GM19035 (cell line): ENCODE measurements around the gene MAP2K2.
"Not testable (repeated sequence)": the region's sequence is repeated elsewhere in the genome, so short reads cannot be mapped to it uniquely, and the experiment has no call there.

ENCODE experiments used
- ATAC-seq: cut with Tn5 transposase; IDR thresholded peaks from one replicate; pipeline ENCODE4 v1.9.1; 2021; ENCODE audit not compliant: unreplicated experiment

Gene MAP2K2

DNA sequence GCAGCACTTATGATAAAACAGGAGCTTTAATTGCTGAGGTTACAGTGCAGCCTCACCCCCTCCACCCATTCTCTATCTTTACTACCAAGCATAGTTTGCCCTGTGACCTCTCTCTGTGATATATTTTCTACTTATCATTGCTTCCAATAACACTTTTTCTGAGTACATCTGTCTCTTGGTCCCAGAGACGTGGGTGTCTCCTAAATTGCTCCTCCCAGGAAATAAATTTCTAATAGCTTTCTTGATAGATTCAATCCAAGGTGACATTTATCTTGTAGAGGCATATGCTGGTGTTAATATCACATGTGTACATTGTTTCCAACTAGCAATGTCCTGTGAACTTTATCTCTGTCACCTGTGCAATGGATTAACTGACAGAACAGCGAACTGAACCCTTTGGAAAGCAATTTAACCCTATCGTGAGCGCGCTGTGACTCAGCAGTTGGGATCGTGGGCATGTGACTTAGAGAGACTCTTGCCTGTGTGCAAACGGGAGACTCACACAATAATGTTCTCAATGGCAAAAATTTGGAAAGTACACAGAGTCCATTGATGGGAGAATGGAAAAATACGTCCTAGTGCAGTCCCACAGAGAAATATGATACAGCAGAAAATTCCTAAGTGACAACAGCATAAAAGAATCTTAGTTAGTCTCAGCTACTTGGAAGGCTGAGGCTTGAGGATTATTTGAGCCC is 7.0 kb upstream of the MAP2K2 start:
- ATAC-seq: no peak

DNA sequence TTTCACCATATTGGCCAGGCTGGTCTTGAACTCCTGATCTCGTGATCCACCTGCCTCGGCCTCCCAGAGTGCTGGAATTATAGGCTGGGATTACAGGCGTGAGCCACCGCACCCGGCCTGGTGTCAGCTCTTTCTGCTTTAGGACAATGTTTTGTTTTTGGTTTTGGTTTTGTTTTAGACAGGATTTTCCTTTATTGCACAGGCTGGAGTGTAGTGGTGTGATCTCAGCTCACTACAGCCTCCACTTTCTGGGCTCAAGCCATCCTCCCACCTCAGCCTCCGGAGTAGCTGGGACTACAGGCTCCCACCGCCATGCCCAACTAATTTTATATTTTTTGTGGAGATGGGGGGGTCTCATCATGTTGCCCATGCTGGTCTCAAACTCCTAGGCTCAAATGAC is 5.1 kb upstream of the MAP2K2 start:
- not testable (repeated sequence) for ATAC-seq

DNA sequence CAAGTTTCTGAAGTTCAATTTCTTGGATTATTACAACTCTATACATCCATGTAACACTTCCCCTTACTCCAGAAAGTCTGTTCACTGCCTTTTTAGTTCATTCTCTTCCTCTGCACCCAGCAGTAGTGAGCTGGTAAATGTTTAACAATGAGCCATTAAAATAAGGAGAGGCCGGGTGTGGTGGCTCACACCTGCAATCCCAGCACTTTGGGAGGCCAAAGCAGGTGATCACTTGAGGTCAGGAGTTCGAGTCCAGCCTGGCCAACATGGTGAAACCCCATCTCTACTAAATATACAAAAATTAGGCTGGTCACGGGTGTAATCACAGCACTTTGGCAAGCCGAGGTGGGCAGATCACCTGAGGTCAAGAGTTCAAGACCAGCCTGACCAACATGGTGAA is 3.4 kb upstream of the MAP2K2 start:
- ATAC-seq: not testable (repeated sequence)

DNA sequence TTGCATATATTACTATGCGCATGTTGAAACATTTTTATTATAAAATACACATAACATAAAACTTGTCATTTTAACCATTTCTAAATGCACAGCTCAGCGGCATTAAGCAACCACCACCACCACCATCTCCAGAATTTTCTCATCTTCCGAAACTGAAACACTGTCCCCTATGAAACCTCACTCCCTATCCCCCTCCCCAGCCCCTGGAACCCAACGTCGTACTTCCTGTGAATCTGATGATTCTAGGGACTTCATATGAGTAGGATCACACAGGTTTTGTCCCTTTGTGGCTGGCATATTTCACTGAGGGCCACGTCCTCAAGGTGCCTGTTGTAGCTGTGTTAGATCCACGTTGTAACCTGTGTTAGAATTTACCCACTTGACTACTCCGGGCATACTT is 716 bp upstream of the MAP2K2 start:
- no peak for ATAC-seq

DNA sequence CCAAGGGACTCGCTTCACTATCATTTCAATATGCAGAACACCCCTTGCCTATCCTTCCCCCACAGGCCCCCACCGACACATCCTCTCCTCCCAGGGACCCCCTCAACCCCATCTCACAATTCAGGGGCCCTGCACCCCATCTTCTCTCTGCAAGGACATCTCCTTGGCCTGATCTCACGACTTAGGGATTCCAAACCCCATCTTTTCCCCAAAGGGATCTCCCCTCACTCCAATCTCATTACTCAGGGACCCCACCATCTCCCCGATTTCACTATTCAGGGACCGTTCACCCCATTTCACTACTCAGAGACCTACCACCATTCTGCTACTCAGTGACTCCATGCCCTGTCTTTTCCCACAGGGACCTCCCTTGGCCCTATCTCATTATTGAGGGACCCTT is 1.4 kb downstream of the MAP2K2 start:
- no peak for ATAC-seq

DNA sequence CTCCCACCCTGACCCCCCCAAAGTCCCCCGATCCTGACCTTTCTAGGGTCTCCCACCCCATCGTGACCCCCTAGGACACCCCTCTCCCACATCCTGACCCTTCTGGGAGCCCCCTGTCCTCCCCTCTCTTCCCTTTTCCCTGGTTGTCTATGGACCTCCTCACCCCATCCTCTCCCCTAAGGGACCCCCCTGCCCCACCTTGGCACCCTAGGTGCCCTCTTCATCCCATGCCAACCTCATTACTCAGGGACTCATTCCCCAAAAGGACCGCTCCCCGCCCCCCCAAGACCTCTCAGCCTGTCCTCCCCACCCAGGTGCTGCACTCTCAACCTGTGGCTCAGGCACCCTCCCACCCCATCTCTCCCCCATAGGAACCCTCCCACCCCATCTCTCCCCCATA is 2.1 kb downstream of the MAP2K2 start:
- no peak for ATAC-seq

DNA sequence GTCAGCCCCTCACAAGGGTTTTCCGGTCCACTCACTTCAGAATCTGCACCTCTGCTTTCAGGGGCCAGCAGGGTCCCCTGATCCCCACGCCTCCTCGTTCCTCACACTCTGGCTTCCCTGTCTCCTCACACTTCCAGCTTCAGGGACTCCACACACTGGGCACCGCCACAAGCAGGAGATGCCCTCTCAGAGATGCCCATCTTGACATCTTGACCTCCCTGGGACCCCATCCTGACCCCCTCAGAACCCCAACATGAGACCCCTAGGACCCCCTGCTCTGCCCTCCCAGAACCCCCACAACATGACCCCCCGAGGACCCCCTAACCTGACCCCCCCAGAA is 2.7 kb downstream of the MAP2K2 start:
- no peak for ATAC-seq

DNA sequence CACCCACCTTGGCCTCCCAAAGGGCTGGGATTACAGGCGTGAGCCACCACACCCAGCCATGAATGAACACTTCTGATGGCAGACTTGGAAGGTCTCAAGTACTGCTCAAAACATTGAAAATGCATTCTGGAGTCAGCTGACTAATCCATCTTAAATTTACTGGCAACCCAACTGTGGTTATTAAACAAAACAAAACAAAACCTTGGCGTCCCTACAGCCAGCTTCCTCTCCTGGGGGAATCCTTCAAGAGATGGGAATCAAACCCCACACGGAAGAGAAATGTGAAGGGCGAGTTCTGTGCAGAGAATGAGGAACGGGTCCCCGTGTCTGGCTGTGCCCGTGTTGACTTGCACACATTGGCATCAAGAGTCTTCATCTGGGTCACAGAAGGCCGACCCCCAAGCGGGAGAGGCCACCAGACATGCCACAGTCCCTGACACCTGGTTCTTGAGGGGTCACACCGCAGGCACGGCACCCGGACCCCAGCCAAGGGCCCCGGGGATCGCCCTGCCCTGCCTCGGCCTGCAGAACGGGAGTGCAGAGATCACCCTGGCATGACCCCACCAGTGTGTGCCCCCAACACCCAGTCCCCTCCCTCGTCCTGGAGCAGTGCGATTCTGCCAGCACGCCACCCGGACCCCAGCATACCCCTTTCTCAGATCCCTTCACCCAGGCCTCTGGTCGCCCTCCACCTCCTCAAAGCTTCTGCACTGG is 3.2 kb downstream of the MAP2K2 start:
- no peak for ATAC-seq

DNA sequence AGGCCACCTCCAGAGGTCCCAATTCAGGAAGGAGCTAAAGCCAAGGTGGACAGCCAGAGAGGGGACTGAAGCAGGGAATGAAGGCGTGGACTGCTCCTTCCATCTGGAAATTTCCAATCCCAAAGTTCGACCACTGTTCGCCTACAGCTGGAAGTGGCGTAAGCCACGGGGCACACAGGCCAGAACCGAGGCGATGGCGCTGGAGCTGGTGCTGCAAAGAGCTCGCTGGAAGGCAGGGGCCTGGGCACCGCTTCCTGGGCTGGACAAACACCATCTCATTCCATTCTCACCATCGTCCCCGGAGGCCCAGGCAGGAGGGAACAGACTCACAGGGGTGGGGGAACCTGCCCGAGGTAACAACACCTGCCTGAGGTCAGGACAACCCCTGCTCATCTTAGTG is 4.2 kb downstream of the MAP2K2 start:
- no peak for ATAC-seq

DNA sequence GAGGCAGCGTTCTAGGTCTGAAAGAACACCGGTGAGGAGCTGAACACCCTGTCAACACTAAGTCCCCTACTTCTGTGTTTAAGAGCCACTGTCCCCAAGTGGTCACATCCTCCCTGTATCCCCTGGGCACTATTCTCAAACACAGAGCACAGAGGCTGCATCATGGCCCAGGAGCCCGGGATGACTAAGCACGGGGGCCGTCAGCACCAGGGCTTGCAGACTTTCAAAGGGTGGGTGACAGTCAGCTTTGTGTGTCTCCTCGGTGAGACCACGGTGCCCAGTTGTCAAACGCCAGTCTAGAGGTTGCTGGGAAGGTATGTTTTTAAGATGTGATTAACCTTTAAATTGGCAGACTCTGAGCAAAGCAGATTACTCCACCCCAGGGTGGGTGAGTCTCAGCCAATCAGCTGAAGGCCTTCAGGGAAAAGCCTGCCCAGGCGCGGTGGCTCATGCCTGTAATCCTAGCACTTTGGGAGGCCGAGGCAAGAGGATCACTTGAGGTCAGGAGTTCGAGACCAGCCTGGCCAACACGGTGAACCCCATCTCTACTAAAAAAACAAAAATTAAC is 8.0 kb downstream of the MAP2K2 start:
- no peak for ATAC-seq

DNA sequence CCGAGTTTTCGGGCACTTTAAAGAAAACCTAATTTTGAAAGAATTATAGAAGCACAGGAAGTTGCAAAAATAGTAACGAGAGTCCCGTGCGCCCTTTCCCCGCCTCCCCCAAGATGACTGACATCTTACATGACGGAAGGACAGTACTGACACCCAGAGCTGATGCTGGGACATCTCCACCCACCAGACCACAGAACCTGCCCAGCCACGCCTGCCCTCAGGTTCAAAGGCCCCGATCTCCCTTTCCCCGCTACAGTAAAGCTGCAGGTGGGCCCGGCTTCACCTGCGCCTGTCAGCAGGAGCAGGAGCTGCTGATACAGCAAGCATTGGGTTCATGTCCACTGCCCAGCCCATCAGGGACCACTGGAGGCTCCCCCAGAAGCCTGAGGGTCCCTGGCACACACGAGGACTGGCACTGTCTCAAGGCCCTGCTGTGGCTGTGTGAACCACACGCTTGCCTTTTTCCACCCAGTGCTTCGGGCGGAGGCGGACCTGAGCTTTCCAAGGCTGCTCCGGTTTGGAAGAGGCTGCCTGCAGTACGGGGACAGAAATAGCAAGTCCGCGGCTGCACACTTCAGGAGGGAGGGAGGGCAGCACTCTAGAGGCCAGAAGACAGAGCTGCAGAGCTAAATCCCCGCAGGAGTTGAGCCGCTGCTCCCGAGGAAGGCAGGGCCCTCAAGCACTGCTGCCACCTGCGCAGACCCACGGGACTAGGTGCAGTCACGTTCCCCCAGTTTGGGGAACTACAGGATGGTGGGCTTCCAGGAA is 8.7 kb downstream of the MAP2K2 start:
- ATAC-seq: peak; percentile 88

DNA sequence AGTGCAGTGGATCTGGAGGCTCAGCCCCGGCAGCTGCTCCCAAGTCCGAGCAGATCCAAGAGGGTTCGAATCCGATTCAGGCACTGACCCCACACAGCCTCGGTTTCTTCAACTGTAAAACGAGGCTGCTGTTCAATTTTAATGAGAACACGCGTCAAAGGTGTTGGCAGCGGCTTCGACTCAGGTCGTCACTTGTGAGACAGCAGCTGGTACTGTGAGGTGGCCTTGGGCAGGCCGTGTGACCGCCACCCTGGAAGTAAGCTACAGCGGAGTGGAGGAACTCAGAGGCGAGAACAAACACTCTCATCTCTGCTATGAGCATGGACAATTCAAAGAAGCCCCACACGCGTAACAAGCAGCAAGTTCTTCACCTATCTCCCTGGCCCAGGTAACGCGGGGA is 9.7 kb downstream of the MAP2K2 start:
- no peak for ATAC-seq

DNA sequence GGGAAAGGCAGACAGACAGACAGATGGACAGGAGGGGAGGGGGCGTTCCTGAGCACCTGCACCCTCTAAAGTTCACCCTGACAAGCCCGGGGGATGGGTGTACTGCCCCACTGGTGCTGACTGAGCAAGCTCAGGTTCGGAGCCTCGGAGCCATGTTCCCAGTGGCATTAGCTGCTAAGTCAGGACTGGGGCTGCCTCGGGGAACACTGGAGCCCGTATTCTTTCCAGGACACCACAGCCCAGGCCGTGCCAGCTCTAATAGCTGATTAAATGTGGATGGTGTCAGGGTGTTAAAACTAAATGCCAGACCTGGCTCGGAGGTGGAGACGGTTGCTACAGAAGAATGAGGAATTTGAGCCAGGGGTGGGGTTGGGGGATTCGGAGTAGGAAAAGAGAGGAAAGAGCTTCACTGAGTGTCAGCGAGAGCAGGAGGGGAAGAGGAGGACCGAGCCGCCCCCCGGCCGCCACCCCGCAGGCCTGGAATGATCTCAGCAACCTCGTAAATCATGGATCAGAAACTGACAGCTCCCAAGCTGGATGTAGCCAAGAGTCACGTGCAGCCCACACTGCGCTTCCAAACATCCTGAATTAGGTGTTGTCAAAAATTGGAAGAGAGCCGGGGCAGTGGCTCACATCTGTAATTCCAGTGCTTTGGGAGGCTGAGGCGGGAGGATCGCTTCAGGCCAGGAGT is 10.4 kb downstream of the MAP2K2 start:
- no peak for ATAC-seq

DNA sequence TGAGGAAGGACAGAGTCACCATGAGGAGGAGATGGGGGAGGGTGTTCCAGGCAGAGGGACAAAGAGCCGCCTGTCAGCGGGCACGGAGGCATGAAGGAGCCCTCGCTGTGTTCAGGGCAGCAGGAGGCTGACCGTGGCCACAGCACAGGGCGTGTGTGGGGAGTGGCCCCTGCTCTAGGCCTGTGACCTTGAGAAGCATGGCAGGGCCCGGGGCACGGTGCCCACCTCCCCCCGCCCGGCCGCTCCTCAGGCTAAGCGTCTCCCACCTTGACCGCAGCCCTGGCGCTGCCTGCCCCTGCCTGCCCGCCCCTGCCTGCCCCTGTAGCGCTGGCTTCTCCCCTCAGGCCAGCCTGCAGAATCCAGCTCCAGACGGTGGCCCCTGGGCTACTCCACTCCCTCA is 11.6 kb downstream of the MAP2K2 start:
- no peak for ATAC-seq

DNA sequence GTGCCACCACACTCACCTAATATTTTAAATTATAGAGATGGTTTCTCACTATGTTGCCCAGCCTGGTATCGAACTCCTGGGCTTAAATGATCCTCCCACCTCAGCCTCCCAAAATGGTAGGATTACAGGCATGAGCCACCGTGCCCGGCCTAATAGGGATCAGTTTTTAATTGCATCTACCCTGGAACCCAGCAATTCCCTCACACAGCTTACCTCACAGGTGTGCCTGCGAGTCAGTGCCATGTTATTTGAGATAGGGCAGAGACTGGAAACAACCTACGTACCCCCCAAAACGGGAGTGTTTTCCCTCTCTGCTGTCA is 14.3 kb downstream of the MAP2K2 start:
- no peak for ATAC-seq

DNA sequence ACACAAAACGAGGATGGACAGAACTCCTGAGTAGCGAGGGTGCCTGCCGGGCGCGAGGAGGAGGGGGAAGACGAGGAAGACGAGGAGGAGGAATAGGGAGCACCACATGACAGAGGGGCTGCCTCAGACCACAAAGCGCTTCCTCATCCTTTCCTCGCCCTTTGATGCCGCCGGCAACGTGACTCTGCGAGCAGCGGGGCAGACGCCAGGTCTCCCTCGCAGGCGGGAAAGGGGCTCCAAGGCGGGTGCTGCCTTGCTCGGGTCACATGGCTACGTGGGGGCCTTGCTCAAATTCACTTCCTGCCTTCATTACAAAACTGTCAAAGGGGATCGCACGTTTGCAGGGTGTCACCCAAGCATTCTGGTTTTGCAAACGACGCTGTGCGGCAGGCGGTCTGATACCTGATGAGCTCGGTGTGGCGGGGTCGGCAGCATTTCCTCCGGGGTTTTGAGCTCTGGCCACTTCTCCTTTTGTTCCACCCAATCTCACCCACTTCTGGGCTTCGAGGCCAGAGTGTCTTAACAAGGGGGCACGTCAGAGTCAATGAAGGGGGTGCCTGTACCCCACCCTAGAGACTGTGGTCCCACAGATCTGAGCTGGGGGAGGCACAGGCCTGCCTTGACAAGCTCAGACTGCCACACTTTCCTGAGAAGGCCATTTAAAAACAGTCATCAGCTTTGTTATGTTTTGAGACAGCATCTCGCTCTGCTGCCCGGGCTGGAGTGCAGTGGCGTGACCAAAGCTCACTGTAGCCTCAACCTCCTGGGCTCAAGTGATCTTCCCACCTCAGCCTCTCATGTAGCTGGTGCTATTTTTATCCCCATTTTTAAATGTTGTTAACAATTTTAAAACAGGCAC is 14.9 kb downstream of the MAP2K2 start:
- ATAC-seq: peak; percentile 68

DNA sequence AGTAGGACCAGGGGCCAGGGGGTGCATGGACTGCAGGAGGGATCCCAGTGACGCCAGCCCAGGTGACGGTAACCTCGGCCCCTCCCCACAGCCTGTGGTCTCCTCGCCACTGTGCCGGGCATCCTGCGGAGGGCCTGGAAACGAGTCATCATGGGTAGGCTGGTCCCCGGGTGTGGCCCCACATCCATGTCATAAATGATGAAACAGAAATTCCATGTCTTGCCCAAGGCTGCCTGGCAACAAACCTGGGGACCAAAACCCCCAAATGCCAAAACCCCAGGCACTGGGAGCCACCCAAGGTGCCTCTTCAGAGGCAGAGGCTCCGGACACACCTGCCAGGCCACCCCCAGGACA is 20.9 kb downstream of the MAP2K2 start:
- ATAC-seq: no peak

DNA sequence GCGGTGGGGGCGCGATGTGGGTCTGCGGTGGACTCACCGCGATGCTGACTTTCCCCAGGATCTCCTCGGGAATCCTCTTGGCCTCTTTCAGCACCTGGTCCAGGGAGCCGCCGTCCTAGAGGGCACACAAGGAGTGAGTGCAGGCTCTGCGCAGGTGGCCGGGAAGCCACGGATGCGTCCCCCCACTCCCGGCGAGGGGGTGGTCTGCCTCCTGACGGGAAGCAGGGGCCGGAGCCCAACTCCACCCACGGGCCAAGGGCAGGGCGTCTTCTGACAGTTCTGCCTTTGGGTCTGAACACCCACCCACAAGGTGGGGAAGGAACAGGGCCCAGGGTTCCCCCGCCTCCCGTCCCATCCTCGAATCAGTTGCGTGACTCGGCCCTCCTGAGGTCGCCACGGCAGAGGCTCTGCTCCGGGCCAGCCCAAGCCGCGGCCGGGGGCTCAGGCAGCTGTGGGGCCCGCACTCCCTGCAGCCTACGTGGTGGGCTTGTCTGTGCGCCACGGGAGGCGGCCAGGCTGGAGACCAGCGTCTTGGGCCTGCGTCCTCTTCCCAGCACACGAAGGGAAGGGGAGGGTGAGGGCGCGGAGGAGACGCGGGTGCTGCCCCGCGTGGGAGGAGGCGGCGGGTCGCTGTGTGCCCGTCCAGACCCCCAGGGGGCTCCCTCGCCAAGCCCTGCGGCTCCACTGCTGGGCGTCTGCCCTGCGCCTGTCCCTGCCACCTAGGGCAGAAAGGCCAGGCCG is 21.4 kb downstream of the MAP2K2 start:
- no peak for ATAC-seq

DNA sequence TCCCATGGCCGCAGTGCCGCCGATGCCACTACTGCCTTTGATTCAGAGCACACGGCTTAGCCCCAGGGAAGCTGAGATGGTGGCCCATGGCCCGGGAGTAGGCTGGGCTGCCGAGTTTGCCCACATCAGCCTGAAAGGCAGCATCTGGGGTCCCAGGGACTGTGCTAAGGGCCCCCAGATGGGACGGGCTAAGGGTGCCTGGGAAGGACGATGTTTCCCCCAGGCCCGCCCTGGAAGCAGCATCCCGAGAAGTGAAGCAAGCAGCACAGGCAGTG is 22.5 kb downstream of the MAP2K2 start:
- ATAC-seq: no peak
